GM12872 (cell line): Measurements from ENCODE around the gene TSC22D3.

Experiments
- TF ChIP-seq, protein P1 (sequence below): IDR thresholded peaks from 3 replicates; pipeline ENCODE4 v1.5.1; 2011; ENCODE audit warnings: low read depth, mild to moderate bottlenecking, low read length, moderate library complexity; ENCODE audit not compliant: insufficient read depth

The TSC22D3 gene

GRCh38 chrX:107775734-107776511, at the start of gene TSC22D3:
TSS of gene TSC22D3 (minus strand) at chrX:107775787. CDS start at chrX:107775419, 368 bp downstream.
- TF ChIP-seq, protein P1, sequence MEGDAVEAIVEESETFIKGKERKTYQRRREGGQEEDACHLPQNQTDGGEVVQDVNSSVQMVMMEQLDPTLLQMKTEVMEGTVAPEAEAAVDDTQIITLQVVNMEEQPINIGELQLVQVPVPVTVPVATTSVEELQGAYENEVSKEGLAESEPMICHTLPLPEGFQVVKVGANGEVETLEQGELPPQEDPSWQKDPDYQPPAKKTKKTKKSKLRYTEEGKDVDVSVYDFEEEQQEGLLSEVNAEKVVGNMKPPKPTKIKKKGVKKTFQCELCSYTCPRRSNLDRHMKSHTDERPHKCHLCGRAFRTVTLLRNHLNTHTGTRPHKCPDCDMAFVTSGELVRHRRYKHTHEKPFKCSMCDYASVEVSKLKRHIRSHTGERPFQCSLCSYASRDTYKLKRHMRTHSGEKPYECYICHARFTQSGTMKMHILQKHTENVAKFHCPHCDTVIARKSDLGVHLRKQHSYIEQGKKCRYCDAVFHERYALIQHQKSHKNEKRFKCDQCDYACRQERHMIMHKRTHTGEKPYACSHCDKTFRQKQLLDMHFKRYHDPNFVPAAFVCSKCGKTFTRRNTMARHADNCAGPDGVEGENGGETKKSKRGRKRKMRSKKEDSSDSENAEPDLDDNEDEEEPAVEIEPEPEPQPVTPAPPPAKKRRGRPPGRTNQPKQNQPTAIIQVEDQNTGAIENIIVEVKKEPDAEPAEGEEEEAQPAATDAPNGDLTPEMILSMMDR = no peak

DNA sequence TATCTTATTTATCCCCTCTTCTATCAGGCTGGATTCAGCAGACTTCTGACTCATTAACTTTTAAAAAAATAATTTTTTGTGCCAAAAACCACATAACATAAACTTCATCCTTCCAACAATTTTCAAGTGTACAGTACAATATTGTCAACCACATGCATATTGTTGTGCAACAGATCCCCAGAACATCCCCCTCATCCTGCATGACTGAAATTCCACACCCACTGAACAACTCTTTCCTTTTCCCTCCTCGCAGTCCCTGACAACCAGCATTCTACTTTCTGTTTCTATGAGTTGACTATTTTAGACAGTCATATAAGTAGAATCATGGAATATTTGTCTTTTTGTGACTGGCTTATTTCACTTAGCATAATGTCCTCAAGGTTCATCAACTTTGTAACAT, 47.9 kb upstream of the TSC22D3 start:
- TF ChIP-seq, protein P1 = no peak

DNA sequence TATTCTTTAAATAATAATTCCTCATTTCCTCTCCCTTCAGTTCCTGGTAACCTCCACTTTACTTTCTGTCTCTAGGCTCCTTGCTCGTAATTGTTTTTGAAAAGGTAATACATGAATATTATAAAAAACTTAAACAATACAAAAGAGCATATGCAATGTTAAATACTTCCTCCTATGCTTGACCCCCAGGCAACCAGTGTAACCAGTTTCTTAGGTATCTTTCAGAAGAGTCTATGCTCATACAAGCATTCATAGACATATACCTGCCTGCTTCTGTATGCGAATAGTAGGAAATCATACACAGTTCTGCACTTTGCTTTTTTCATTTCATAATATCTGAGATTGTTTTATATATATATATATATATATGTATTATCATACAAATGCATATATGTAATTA, 47.5 kb upstream of the TSC22D3 start:
- TF ChIP-seq, protein P1 = no peak

DNA sequence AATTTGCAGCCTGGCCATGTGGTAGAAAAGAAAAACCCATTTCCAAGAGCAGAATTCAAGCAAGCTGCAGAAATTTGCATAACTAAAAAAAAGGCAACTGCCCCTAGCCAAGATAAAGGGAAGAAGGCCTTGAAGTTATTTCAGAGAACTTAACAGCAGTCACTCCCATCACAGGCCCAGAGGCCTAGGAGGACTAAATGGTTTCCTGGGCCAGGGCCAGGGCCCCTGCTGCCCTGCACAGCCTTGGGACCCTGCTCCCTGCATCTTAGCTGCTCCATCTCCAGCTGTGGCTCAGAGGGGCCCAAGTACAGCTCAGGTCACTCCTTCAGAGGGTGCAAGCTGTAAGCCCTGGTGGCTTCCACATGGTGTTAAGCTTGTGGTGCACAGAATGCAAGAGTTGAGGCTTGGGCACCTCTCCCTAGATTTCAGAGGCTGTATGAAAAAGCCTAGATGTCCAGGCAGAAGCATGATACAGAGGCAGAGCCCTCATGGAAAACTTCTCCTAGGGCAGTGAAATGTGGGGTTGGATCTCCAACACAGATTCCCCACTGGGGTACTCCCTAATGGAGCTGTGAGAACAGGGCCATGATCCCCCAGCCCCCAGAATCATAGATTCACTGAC, 43.4 kb upstream of the TSC22D3 start:
- TF ChIP-seq, protein P1 = no peak

- TF ChIP-seq, protein P1 = no peak
These were observed 29.6 kb upstream of the TSC22D3 start for GRCh38 chrX:107805179-107805578.

GRCh38 chrX:107804427-107804826, 28.8 kb upstream of the TSC22D3 start:
- TF ChIP-seq, protein P1 = no peak

DNA sequence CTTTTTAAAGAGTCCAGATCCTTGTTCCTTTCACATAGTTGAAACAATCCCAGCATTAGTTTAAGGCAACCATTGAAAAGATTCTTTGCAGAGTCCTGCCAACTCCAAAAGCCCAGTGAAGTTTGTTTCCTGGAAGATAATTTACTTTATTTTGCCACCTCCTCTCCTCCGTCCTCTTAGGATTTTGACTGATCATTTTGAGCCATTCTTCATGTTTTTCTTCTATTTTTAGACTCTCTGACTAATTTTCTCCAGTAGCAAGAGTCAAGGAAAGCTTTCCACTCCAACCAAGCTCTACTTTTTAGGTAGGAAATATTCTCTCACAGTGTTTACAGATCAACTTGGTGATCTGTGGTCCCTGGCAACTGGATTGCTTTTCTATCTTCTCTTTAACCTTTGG, 12.2 kb upstream of the TSC22D3 start:
- TF ChIP-seq, protein P1 = no peak
